Neural progenitor cell (in vitro differentiated cells): Measurements from ENCODE around the gene MYO16. TPM values are rescaled to one million over a fixed set of nuclear protein-coding genes. Genes with fewer than 3 reads are reported as not detected.

ENCODE experiments used
- DNase-seq: peaks from one replicate; pipeline ENCODE4 v3.0.0-alpha.2; 2016; ENCODE audit warnings: low spot score
- H2AFZ ChIP-seq: fragments of 200-600 bp; sonication (generic); replicated peaks from 2 replicates; pipeline ENCODE4 v1.6.1; 2016; ENCODE audit warnings: antibody characterized with exemption
- H3F3A ChIP-seq: fragments of 200-600 bp; sonication (generic); 2 replicates; pipeline ENCODE4 v1.6.1; 2016; ENCODE audit warnings: antibody characterized with exemption, low read depth
- H3K27ac ChIP-seq: fragments of 200-600 bp; sonication (generic); 2 replicates; pipeline ENCODE4 v1.5.1; 2016; ENCODE audit warnings: mild to moderate bottlenecking
- H3K27me3 ChIP-seq: fragments of 200-600 bp; sonication (generic); 2 replicates; pipeline ENCODE4 v1.6.1; 2016; ENCODE audit warnings: mild to moderate bottlenecking, moderate library complexity
- H3K36me3 ChIP-seq: fragments of 200-600 bp; sonication (generic); 2 replicates; pipeline ENCODE4 v1.5.1; 2016
- H3K4me1 ChIP-seq: fragments of 200-600 bp; sonication (generic); 2 replicates; pipeline ENCODE4 v1.6.1; 2016; ENCODE audit warnings: mixed run types
- H3K4me2 ChIP-seq: fragments of 200-600 bp; sonication (generic); 2 replicates; pipeline ENCODE4 v1.6.1; 2016
- H3K4me3 ChIP-seq: fragments of 200-600 bp; sonication (generic); 2 replicates; pipeline ENCODE4 v1.5.1; 2016
- H3K79me2 ChIP-seq: fragments of 200-600 bp; sonication (generic); 2 replicates; pipeline ENCODE4 v1.6.1; 2016; ENCODE audit warnings: low read depth
- H3K9ac ChIP-seq: fragments of 200-600 bp; sonication (generic); 2 replicates; pipeline ENCODE4 v1.6.1; 2016
- H3K9me3 ChIP-seq: fragments of 200-600 bp; sonication (generic); 2 replicates; pipeline ENCODE4 v1.5.1; 2016; ENCODE audit warnings: low read depth
- H4K20me1 ChIP-seq: fragments of 200-600 bp; sonication (generic); 2 replicates; pipeline ENCODE4 v1.6.1; 2016; ENCODE audit warnings: low read depth
- H3K27ac Mint-ChIP-seq: 3 replicates; pipeline ENCODE4 v1.8.0; 2021; ENCODE audit warnings: mixed read lengths
- H3K27me3 Mint-ChIP-seq: 2 replicates; pipeline ENCODE4 v1.8.0; 2022; ENCODE audit warnings: low read depth, mild to moderate bottlenecking, inconsistent platforms, moderate library complexity, mixed read lengths; ENCODE audit not compliant: insufficient read depth
- H3K36me3 Mint-ChIP-seq: 3 replicates; pipeline ENCODE4 v1.8.0; 2021; ENCODE audit warnings: mixed read lengths
- H3K4me1 Mint-ChIP-seq: 3 replicates; pipeline ENCODE4 v1.8.0; 2021; ENCODE audit warnings: mixed read lengths
- H3K4me3 Mint-ChIP-seq: 3 replicates; pipeline ENCODE4 v1.8.0; 2021; ENCODE audit warnings: mild to moderate bottlenecking, moderate library complexity, mixed read lengths
- H3K9me3 Mint-ChIP-seq: 3 replicates; pipeline ENCODE4 v1.8.0; 2020; ENCODE audit warnings: mixed read lengths
- EZH2 ChIP-seq: fragments of 200-600 bp; sonication (generic); IDR thresholded peaks from 2 replicates; pipeline ENCODE4 v1.6.1; 2017; ENCODE audit warnings: antibody characterized with exemption, mild to moderate bottlenecking, moderate library complexity
- EZH2phosphoT487 ChIP-seq: fragments of 200-600 bp; sonication (generic); IDR thresholded peaks from 2 replicates; pipeline ENCODE4 v1.6.1; 2017; ENCODE audit warnings: antibody characterized with exemption
- total RNA-seq: library from RNA; depleted of rRNA; stranded (reverse); fragments of >200 nt; gene quantifications from 2 replicates; pipeline ENCODE4 v1.2.3, GENCODE V29; 2015; ENCODE audit warnings: low replicate concordance
- TF ChIP-seq, protein P1 (sequence below): fragments of 200-600 bp; sonication (generic); IDR thresholded peaks from 2 replicates; pipeline ENCODE4 v1.5.1; 2017; ENCODE audit warnings: antibody characterized with exemption, mild to moderate bottlenecking

Gene MYO16
- total RNA-seq, 1 donor from 2014 or later = 0.41 TPM

- Histone ChIP-seq H3K9ac (no peak overlapping the region), H3K9me3 (no peaks in the 10 kb centered on the region), H3K4me3 (no peak overlapping the region), H2AFZ (no peak overlapping the region), H3K79me2 (no peaks in the 10 kb centered on the region), H3K36me3 (no peaks in the 10 kb centered on the region), H3K27me3 (no peaks in the 10 kb centered on the region), H3F3A (no peaks in the 10 kb centered on the region), H3K4me2 (no peak overlapping the region), H3K4me1 (no peaks in the 10 kb centered on the region), H3K27ac (no peak overlapping the region), H4K20me1 (no peaks in the 10 kb centered on the region)
- Mint-ChIP-seq H3K9me3 (peaks cover 3% of the 10 kb centered on the region), H3K27me3 (peaks cover 2% of the 10 kb centered on the region), H3K36me3 (no peaks in the 10 kb centered on the region), H3K27ac (no peak overlapping the region), H3K4me3 (no peak overlapping the region), H3K4me1 (peaks cover 5% of the 10 kb centered on the region)
- no peak for DNase-seq
- TF ChIP-seq EZH2phosphoT487 (no peak), EZH2 (no peak)
- TF ChIP-seq, protein P1, sequence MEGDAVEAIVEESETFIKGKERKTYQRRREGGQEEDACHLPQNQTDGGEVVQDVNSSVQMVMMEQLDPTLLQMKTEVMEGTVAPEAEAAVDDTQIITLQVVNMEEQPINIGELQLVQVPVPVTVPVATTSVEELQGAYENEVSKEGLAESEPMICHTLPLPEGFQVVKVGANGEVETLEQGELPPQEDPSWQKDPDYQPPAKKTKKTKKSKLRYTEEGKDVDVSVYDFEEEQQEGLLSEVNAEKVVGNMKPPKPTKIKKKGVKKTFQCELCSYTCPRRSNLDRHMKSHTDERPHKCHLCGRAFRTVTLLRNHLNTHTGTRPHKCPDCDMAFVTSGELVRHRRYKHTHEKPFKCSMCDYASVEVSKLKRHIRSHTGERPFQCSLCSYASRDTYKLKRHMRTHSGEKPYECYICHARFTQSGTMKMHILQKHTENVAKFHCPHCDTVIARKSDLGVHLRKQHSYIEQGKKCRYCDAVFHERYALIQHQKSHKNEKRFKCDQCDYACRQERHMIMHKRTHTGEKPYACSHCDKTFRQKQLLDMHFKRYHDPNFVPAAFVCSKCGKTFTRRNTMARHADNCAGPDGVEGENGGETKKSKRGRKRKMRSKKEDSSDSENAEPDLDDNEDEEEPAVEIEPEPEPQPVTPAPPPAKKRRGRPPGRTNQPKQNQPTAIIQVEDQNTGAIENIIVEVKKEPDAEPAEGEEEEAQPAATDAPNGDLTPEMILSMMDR = no peak
These were observed 606.5 kb downstream of the MYO16 start for GRCh38 chr13:109235901-109236300.

- H3K9me3 Mint-ChIP-seq = peaks cover 5% of the 10 kb centered on the region
- no peak overlapping the region for H3K4me3 ChIP-seq
- H3K27ac Mint-ChIP-seq = no peak overlapping the region
- no peaks in the 10 kb centered on the region for H3K79me2 ChIP-seq
- H3K9ac ChIP-seq = no peak overlapping the region
- no peak overlapping the region for H3K4me3 Mint-ChIP-seq
- H3K4me1 Mint-ChIP-seq = peaks cover 18% of the 10 kb centered on the region
- no peak for DNase-seq
- H3K9me3 ChIP-seq = no peaks in the 10 kb centered on the region
- no peaks in the 10 kb centered on the region for H4K20me1 ChIP-seq
- no peaks in the 10 kb centered on the region for H3K4me1 ChIP-seq
- no peak overlapping the region for H3K4me2 ChIP-seq
- no peak overlapping the region for H3K27ac ChIP-seq
- H3F3A ChIP-seq = no peaks in the 10 kb centered on the region
- no peaks in the 10 kb centered on the region for H3K27me3 ChIP-seq
- H3K27me3 Mint-ChIP-seq = no peaks in the 10 kb centered on the region
- H3K36me3 ChIP-seq = no peaks in the 10 kb centered on the region
- TF ChIP-seq, protein P1 = no peak
- no peak for TF ChIP-seq EZH2phosphoT487
- no peak for TF ChIP-seq EZH2
- no peaks in the 10 kb centered on the region for H3K36me3 Mint-ChIP-seq
- H2AFZ ChIP-seq = no peak overlapping the region
These were observed 611.7 kb downstream of the MYO16 start for GRCh38 chr13:109241160-109241559.

- no peak overlapping the region for H3K4me3 Mint-ChIP-seq
- no peak overlapping the region for H3K9ac ChIP-seq
These were observed 614.0 kb downstream of the MYO16 start for GRCh38 chr13:109243311-109243951.

More at GRCh38 chr13:109243311-109243951, 614.0 kb downstream of the MYO16 start:
- H3K9me3 Mint-ChIP-seq = peaks cover 12% of the 10 kb centered on the region
- Histone ChIP-seq H3K27ac (no peak overlapping the region), H3K79me2 (no peaks in the 10 kb centered on the region), H2AFZ (peak overlapping the region; percentile 13), H3K27me3 (no peaks in the 10 kb centered on the region), H3F3A (no peaks in the 10 kb centered on the region), H3K4me2 (no peak overlapping the region), H3K9me3 (no peaks in the 10 kb centered on the region), H4K20me1 (no peaks in the 10 kb centered on the region), H3K4me3 (no peak overlapping the region), H3K4me1 (no peaks in the 10 kb centered on the region), H3K36me3 (no peaks in the 10 kb centered on the region)
- H3K36me3 Mint-ChIP-seq = no peaks in the 10 kb centered on the region
- TF ChIP-seq EZH2phosphoT487 (no peak), EZH2 (no peak)
- TF ChIP-seq, protein P1 = no peak
- DNase-seq = no peak
- H3K27ac Mint-ChIP-seq = peak overlapping the region; percentile 38
- peaks cover 18% of the 10 kb centered on the region for H3K4me1 Mint-ChIP-seq
- no peaks in the 10 kb centered on the region for H3K27me3 Mint-ChIP-seq
